Measurements from ENCODE around the gene POLR1E.
A peak's percentile ranks its signal among the peaks of the same experiment; 100 is the strongest.

Gene POLR1E

DNA sequence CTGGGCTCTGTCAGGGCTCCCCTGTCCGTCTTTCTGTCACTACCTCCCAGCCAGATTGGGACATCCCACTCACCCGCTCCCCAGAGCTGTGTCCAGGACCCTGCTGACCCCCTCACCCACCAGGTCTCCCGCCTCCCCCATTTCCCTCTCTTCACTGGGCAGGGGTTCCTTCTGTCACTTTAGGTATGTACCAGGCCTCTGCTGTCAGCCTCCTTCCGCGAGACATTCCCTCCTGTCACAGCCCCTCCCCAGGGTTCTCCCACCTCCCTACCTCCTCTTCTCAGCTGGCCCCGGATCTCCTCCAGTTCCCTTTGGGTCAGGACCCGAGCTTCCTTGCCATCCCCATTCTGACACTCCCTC, 488 bp downstream of the POLR1E start:
- Histone ChIP-seq H3K9me2 (replicated peaks; ENCODE audit: insufficient read depth, low read length) (no peaks in the 10 kb centered on the region), H3K4me3 (ENCODE audit: low read length) (peak overlapping the region; percentile 96), H3K4me1 (ENCODE audit: low read length) (peaks cover 20% of the 10 kb centered on the region), H3K27me3 (replicated peaks; ENCODE audit: insufficient read depth, low read length) (no peaks in the 10 kb centered on the region), H3K27ac (ENCODE audit: low read length) (peak overlapping the region; percentile 35; the same call in 1 of the 2 replicates), H3K79me2 (ENCODE audit: low read length) (peaks cover 37% of the 10 kb centered on the region), H3K36me3 (replicated peaks; ENCODE audit: insufficient read depth, low read length) (no peaks in the 10 kb centered on the region; the same call in 1 of the 2 replicates), H3K9ac (ENCODE audit: low read length) (peak overlapping the region; percentile 92), H3F3A (ENCODE audit: insufficient read depth, low read length) (no peaks in the 10 kb centered on the region), H3K4me2 (ENCODE audit: low read depth, low read length) (peak overlapping the region; percentile 90), H2AFZ (ENCODE audit: low read length) (peak overlapping the region; percentile 85), H3K9me3 (replicated peaks; ENCODE audit: insufficient read depth, low read length) (no peaks in the 10 kb centered on the region), H4K20me1 (ENCODE audit: insufficient read depth, low read length) (no peaks in the 10 kb centered on the region)
- no peak for DNase-seq
- TF ChIP-seq EZH2 (optimal IDR thresholded peaks at IDR 0.05; ENCODE audit: low read depth, low read length), result no peak
- TF ChIP-seq EZH2phosphoT487 (IDR thresholded peaks at IDR 0.05; ENCODE audit: low read length), result no peak
- TF ChIP-seq, protein P1, sequence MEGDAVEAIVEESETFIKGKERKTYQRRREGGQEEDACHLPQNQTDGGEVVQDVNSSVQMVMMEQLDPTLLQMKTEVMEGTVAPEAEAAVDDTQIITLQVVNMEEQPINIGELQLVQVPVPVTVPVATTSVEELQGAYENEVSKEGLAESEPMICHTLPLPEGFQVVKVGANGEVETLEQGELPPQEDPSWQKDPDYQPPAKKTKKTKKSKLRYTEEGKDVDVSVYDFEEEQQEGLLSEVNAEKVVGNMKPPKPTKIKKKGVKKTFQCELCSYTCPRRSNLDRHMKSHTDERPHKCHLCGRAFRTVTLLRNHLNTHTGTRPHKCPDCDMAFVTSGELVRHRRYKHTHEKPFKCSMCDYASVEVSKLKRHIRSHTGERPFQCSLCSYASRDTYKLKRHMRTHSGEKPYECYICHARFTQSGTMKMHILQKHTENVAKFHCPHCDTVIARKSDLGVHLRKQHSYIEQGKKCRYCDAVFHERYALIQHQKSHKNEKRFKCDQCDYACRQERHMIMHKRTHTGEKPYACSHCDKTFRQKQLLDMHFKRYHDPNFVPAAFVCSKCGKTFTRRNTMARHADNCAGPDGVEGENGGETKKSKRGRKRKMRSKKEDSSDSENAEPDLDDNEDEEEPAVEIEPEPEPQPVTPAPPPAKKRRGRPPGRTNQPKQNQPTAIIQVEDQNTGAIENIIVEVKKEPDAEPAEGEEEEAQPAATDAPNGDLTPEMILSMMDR (IDR thresholded peaks at IDR 0.05; ENCODE audit: low read length), result no peak

GRCh38 chr9:37486616-37487548, 1.1 kb downstream of the POLR1E start:
- H3F3A ChIP-seq (ENCODE audit: insufficient read depth, low read length), result no peaks in the 10 kb centered on the region
- H3K27me3 ChIP-seq (replicated peaks; ENCODE audit: insufficient read depth, low read length), result no peaks in the 10 kb centered on the region
- peaks cover 20% of the 10 kb centered on the region for H3K4me1 ChIP-seq (ENCODE audit: low read length)
- peak overlapping the region; percentile 96 for H3K4me3 ChIP-seq (ENCODE audit: low read length)
- peak overlapping the region; percentile 85 for H2AFZ ChIP-seq (ENCODE audit: low read length)
- no peaks in the 10 kb centered on the region for H4K20me1 ChIP-seq (ENCODE audit: insufficient read depth, low read length)
- peaks cover 37% of the 10 kb centered on the region for H3K79me2 ChIP-seq (ENCODE audit: low read length)
- peaks cover 1% of the 10 kb centered on the region; the same call in 1 of the 2 replicates for H3K36me3 ChIP-seq (replicated peaks; ENCODE audit: insufficient read depth, low read length)
- TF ChIP-seq, protein P1 (IDR thresholded peaks at IDR 0.05; ENCODE audit: low read length), result no peak
- TF ChIP-seq EZH2 (optimal IDR thresholded peaks at IDR 0.05; ENCODE audit: low read depth, low read length) (no peak), EZH2phosphoT487 (IDR thresholded peaks at IDR 0.05; ENCODE audit: low read length) (no peak)
- no peaks in the 10 kb centered on the region for H3K9me2 ChIP-seq (replicated peaks; ENCODE audit: insufficient read depth, low read length)
- H3K9ac ChIP-seq (ENCODE audit: low read length), result peak overlapping the region; percentile 92
- H3K4me2 ChIP-seq (ENCODE audit: low read depth, low read length), result peak overlapping the region; percentile 90
- no peaks in the 10 kb centered on the region for H3K9me3 ChIP-seq (replicated peaks; ENCODE audit: insufficient read depth, low read length)
- no peak overlapping the region for H3K27ac ChIP-seq (ENCODE audit: low read length)
- no peak for DNase-seq

GRCh38 chr9:37491939-37492338, 6.2 kb downstream of the POLR1E start:
- no peak overlapping the region for H3K9ac ChIP-seq (ENCODE audit: low read length)
- no peaks in the 10 kb centered on the region for H3K9me3 ChIP-seq (replicated peaks; ENCODE audit: insufficient read depth, low read length)
- H3K4me3 ChIP-seq (ENCODE audit: low read length), result no peak overlapping the region
- peaks cover 14% of the 10 kb centered on the region; the same call in 1 of the 2 replicates for H3K4me1 ChIP-seq (ENCODE audit: low read length)
- TF ChIP-seq, protein P1 (IDR thresholded peaks at IDR 0.05; ENCODE audit: low read length), result no peak
- TF ChIP-seq EZH2 (optimal IDR thresholded peaks at IDR 0.05; ENCODE audit: low read depth, low read length), result no peak
- no peak overlapping the region for H3K27ac ChIP-seq (ENCODE audit: low read length)
- no peaks in the 10 kb centered on the region for H3F3A ChIP-seq (ENCODE audit: insufficient read depth, low read length)
- H3K36me3 ChIP-seq (replicated peaks; ENCODE audit: insufficient read depth, low read length), result peaks cover 9% of the 10 kb centered on the region; the same call in 1 of the 2 replicates
- no peak overlapping the region for H3K4me2 ChIP-seq (ENCODE audit: low read depth, low read length)
- no peak overlapping the region for H2AFZ ChIP-seq (ENCODE audit: low read length)
- H3K79me2 ChIP-seq (ENCODE audit: low read length), result peaks cover 26% of the 10 kb centered on the region
- H4K20me1 ChIP-seq (ENCODE audit: insufficient read depth, low read length), result no peaks in the 10 kb centered on the region
- no peaks in the 10 kb centered on the region for H3K27me3 ChIP-seq (replicated peaks; ENCODE audit: insufficient read depth, low read length)
- no peaks in the 10 kb centered on the region for H3K9me2 ChIP-seq (replicated peaks; ENCODE audit: insufficient read depth, low read length)
- DNase-seq, result no peak

Data from MM.1S (cell line).